ENCODE measurements around the gene C1QTNF9. TPM values are rescaled to one million over a fixed set of nuclear protein-coding genes. Genes with fewer than 3 reads are reported as not detected.
"Not testable (repeated sequence)": the region's sequence is repeated elsewhere in the genome, so short reads cannot be mapped to it uniquely, and the experiment has no call there.

Gene C1QTNF9
- total RNA-seq (2012; rRNA removed), result under 0.01 and 0.18 TPM in 2 replicates
- 0.21 and 0.22 TPM in 2 replicates for polyA plus RNA-seq (2012; rRNA removed)
- polyA plus RNA-seq (2012; cell fraction: cytosol; rRNA removed), result 0.02 and 0.14 TPM in 2 replicates
- polyA plus RNA-seq (2012; cell fraction: nucleus; rRNA removed; ENCODE audit: low replicate concordance), result 0.08 and 0.49 TPM in 2 replicates
- Bru-seq, nascent RNA, result percentile 27 among the genes with signal in this experiment
- BruChase-seq, experiment 1, labeled RNA remaining after a 6-hour chase, result percentile 4 among the genes with signal in this experiment
- BruChase-seq, experiment 2, labeled RNA remaining after a 2-hour chase, result percentile 29 among the genes with signal in this experiment
- long read RNA-seq, result 0 reads

GRCh38 chr13:24309300-24309699 is at the start of gene C1QTNF9:
TSS of gene C1QTNF9 (plus strand) at chr13:24309580. CDS start at chr13:24316004, 6,424 bp downstream.
- H3K36me3 ChIP-seq (ENCODE audit: control insufficient read depth, insufficient read depth, low read length); H3K9ac ChIP-seq (ENCODE audit: low read depth, low read length); H3K14ac ChIP-seq (replicated peaks; ENCODE audit: low read depth, low read length); H2BK15ac ChIP-seq (ENCODE audit: low read depth, low read length); H4K5ac ChIP-seq (ENCODE audit: low read depth, low read length); H3K4me2 ChIP-seq (ENCODE audit: low read depth, low read length); H4K8ac ChIP-seq (ENCODE audit: low read depth in 2 of 2, low read length in 2 of 2); H2BK5ac ChIP-seq (ENCODE audit: low read depth, low read length, poor library complexity, severe bottlenecking); intact Hi-C loops (cut with micrococcal nuclease); H3K4me3 ChIP-seq (ENCODE audit: insufficient read depth, low read depth, low read length); H3K27ac ChIP-seq (ENCODE audit: insufficient read depth, low read length); H2BK120ac ChIP-seq (ENCODE audit: low read depth, low read length); BruUV-seq (replicated peaks); ATAC-seq (ENCODE audit: low read depth); H3K23ac ChIP-seq (ENCODE audit: low read depth, low read length); H3K27me3 ChIP-seq (ENCODE audit: control insufficient read depth, insufficient read depth, low read length); POLR2A ChIA-PET (ENCODE audit: unreplicated experiment); dilution Hi-C loops (cut with HindIII; ENCODE audit: low sequenced_read_pairs, unreplicated experiment); H3K79me1 ChIP-seq (ENCODE audit: low read depth in 1 of 2, low read length in 2 of 2); CTCF ChIA-PET; H2BK20ac ChIP-seq (ENCODE audit: low read depth, low read length); H4K91ac ChIP-seq (ENCODE audit: insufficient read depth, low read depth, low read length); H2AK9ac ChIP-seq (replicated peaks; ENCODE audit: low read depth, low read length, poor library complexity); DNase-seq; H3K9me3 ChIP-seq (ENCODE audit: control insufficient read depth, insufficient read depth, low read length); H4K20me1 ChIP-seq (ENCODE audit: insufficient read depth, low read length); H3K56ac ChIP-seq (ENCODE audit: extremely low read depth, insufficient read depth, low read length); in situ Hi-C loops (cut with MboI; ENCODE audit: low sequenced_read_pairs); H3K4ac ChIP-seq (ENCODE audit: low read depth, low read length); H3K18ac ChIP-seq (ENCODE audit: low read depth, low read length): not testable (repeated sequence)
- Histone ChIP-seq H3K4me1 (ENCODE audit: control insufficient read depth, insufficient read depth, low read length) (peaks cover 15% of the 10 kb centered on the region), H2AFZ (replicated peaks; ENCODE audit: low read length, poor library complexity) (peak within 1 kb of the TSS; percentile 8), H2AK5ac (ENCODE audit: low read depth, low read length) (peak within 1 kb of the TSS; percentile 13; the same call in 1 of the 2 replicates), H3K9me1 (ENCODE audit: insufficient read depth, low read length) (peaks cover 12% of the 10 kb centered on the region)
- whole genome bisulfite sequencing, 2 experiments (ENCODE audit: extremely low coverage in 2 of 2, insufficient read length in 1 of 2), result no CpG with 5 or more reads among the region's 2 CpGs

All from IMR-90 (cell line).